ENCODE results near the gene CEBPE. TPM values are rescaled to one million over a fixed set of nuclear protein-coding genes. Genes with fewer than 3 reads are reported as not detected.

Gene CEBPE
- total and polyA plus RNA-seq, 2 donors (not counting 1 experiment from before 2014, with no cell fraction given) = 0.37 to 0.45 TPM

- Histone ChIP-seq H2AFZ (ENCODE audit: insufficient read depth, low read depth, low read length, poor library complexity, severe bottlenecking) (peak overlapping the region; percentile 25), H3K9ac (ENCODE audit: low read length) (no peak overlapping the region), H3K36me3 (replicated peaks in 1 of 2; ENCODE audit: control extremely low read depth in 1 of 2, control insufficient read depth in 1 of 2, extremely low read depth in 1 of 2, insufficient read depth in 2 of 2, low read length in 1 of 2) (no peaks in the 10 kb centered on the region), H3K4me3 (ENCODE audit: control extremely low read depth in 1 of 5, extremely low read depth in 1 of 5, insufficient read depth in 1 of 5, low read depth in 2 of 5, low read length in 4 of 5) (no peak overlapping the region), H3K27ac (ENCODE audit: low read length in 2 of 2) (no peak overlapping the region), H3K27me3 (replicated peaks in 1 of 4; ENCODE audit: control extremely low read depth in 1 of 4, control insufficient read depth in 3 of 4, insufficient read depth in 4 of 4, low read length in 3 of 4) (no peaks in the 10 kb centered on the region), H3K4me1 (ENCODE audit: control insufficient read depth in 2 of 2, insufficient read depth in 2 of 2, low read length in 2 of 2) (peaks cover 39 to 44% of the 10 kb centered on the region in 2 donors), H3K9me3 (ENCODE audit: control extremely low read depth in 1 of 3, control insufficient read depth in 2 of 3, insufficient read depth in 1 of 3, low read length in 2 of 3) (peaks cover 0 to 3% (median 0%) of the 10 kb centered on the region in 3 donors), H3K4me2 (replicated peaks; ENCODE audit: low read depth, low read length, poor library complexity, severe bottlenecking) (no peak overlapping the region), H3K79me2 (ENCODE audit: control insufficient read depth, insufficient read depth, low read length) (no peaks in the 10 kb centered on the region), H4K20me1 (ENCODE audit: control insufficient read depth, insufficient read depth, low read length, poor library complexity, severe bottlenecking) (no peaks in the 10 kb centered on the region)
- ChIA-PET CTCF (interaction anchor here (6.5 to 9.6 kb wide), 2 partner anchors 46 to 62 kb away, joined by 25 to 249 read pairs; partner anchors contain the start of gene SLC7A8), POLR2A (interaction anchor here (1.2 kb wide), 1 partner anchor 198 kb away, joined by 4 read pairs; the partner anchor contains the start of gene PABPN1)
- Mint-ChIP-seq H3K27ac (no peak overlapping the region), H3K4me1 (peaks cover 40% of the 10 kb centered on the region), H3K27me3 (no peaks in the 10 kb centered on the region), H3K9me3 (ENCODE audit: insufficient read depth) (no peaks in the 10 kb centered on the region), H3K4me3 (no peak overlapping the region)
- ATAC-seq (ENCODE audit: low read depth) = no peak
- TF ChIP-seq CTCF (IDR thresholded peaks at IDR 0.05) (no peak), EZH2 (IDR thresholded peaks at IDR 0.05; ENCODE audit: borderline replicate concordance, insufficient read depth, low read depth, low read length, poor library complexity, severe bottlenecking) (no peak)
- intact Hi-C loops (cut with micrococcal nuclease) = no loop called here
- WGBS (ENCODE audit: insufficient coverage) = 98% methylated on average over 7 of the region's 8 CpGs
- DNase-seq = no peak
Observed at GRCh38 chr14:23123419-23123818, 4.4 kb upstream of the CEBPE start.

GRCh38 chr14:23122086-23122485 lies 3.0 kb upstream of the CEBPE start:
- Mint-ChIP-seq H3K4me1 (peaks cover 34% of the 10 kb centered on the region), H3K27me3 (no peaks in the 10 kb centered on the region), H3K4me3 (peak overlapping the region; percentile 79), H3K9me3 (ENCODE audit: insufficient read depth) (no peaks in the 10 kb centered on the region), H3K27ac (peak overlapping the region; percentile 64)
- 97% methylated on average over 6 of the region's 6 CpGs for WGBS (ENCODE audit: insufficient coverage)
- TF ChIP-seq EZH2 (IDR thresholded peaks at IDR 0.05; ENCODE audit: borderline replicate concordance, insufficient read depth, low read depth, low read length, poor library complexity, severe bottlenecking) (no peak), CTCF (IDR thresholded peaks at IDR 0.05) (no peak)
- Histone ChIP-seq H2AFZ (ENCODE audit: insufficient read depth, low read depth, low read length, poor library complexity, severe bottlenecking) (peak overlapping the region; percentile 79), H3K4me3 (ENCODE audit: control extremely low read depth in 1 of 5, extremely low read depth in 1 of 5, insufficient read depth in 1 of 5, low read depth in 2 of 5, low read length in 4 of 5) (no peak overlapping the region), H4K20me1 (ENCODE audit: control insufficient read depth, insufficient read depth, low read length, poor library complexity, severe bottlenecking) (no peaks in the 10 kb centered on the region), H3K27me3 (replicated peaks in 1 of 4; ENCODE audit: control extremely low read depth in 1 of 4, control insufficient read depth in 3 of 4, insufficient read depth in 4 of 4, low read length in 3 of 4) (no peaks in the 10 kb centered on the region), H3K9me3 (ENCODE audit: control extremely low read depth in 1 of 3, control insufficient read depth in 2 of 3, insufficient read depth in 1 of 3, low read length in 2 of 3) (peaks cover 0 to 3% (median 0%) of the 10 kb centered on the region in 3 donors), H3K9ac (ENCODE audit: low read length) (no peak overlapping the region), H3K79me2 (ENCODE audit: control insufficient read depth, insufficient read depth, low read length) (no peaks in the 10 kb centered on the region), H3K4me2 (replicated peaks; ENCODE audit: low read depth, low read length, poor library complexity, severe bottlenecking) (peak overlapping the region; percentile 77), H3K27ac (ENCODE audit: low read length in 2 of 2) (peak overlapping the region; percentile 54 to 88), H3K36me3 (replicated peaks in 1 of 2; ENCODE audit: control extremely low read depth in 1 of 2, control insufficient read depth in 1 of 2, extremely low read depth in 1 of 2, insufficient read depth in 2 of 2, low read length in 1 of 2) (no peaks in the 10 kb centered on the region), H3K4me1 (ENCODE audit: control insufficient read depth in 2 of 2, insufficient read depth in 2 of 2, low read length in 2 of 2) (peaks cover 32 to 35% of the 10 kb centered on the region in 2 donors)
- intact Hi-C loops (cut with micrococcal nuclease) = no loop called here
- ChIA-PET CTCF (interaction anchor here (1.0 to 9.6 kb wide), 15 partner anchors 8 to 896 kb away, joined by 3 to 249 read pairs (median 10); partner anchors contain the start of genes ACIN1, C14orf119, PABPN1 and SLC7A8), POLR2A (interaction anchor here (0.6 to 0.9 kb wide), 2 partner anchors 27 to 115 kb away, joined by 4 to 5 read pairs; partner anchors contain the start of genes ACIN1 and C14orf119)
- ATAC-seq (ENCODE audit: low read depth) (no peak), DNase-seq (no peak)

Measured in B cell (primary cell).